ENCODE results near the gene ROM1.
"Not testable (repeated sequence)": the region's sequence is repeated elsewhere in the genome, so short reads cannot be mapped to it uniquely, and the experiment has no call there.

GRCh38 chr11:62581735-62582134, 31.3 kb upstream of the ROM1 start:
- TF ChIP-seq CTCF (IDR thresholded peaks at IDR 0.05; ENCODE audit: insufficient read depth, low read length); GABPA (IDR thresholded peaks at IDR 0.05; ENCODE audit: low read depth): not testable (repeated sequence)

All from HL-60 (cell line).